ENCODE data around the gene CFAP43.

The CFAP43 gene, protein sequence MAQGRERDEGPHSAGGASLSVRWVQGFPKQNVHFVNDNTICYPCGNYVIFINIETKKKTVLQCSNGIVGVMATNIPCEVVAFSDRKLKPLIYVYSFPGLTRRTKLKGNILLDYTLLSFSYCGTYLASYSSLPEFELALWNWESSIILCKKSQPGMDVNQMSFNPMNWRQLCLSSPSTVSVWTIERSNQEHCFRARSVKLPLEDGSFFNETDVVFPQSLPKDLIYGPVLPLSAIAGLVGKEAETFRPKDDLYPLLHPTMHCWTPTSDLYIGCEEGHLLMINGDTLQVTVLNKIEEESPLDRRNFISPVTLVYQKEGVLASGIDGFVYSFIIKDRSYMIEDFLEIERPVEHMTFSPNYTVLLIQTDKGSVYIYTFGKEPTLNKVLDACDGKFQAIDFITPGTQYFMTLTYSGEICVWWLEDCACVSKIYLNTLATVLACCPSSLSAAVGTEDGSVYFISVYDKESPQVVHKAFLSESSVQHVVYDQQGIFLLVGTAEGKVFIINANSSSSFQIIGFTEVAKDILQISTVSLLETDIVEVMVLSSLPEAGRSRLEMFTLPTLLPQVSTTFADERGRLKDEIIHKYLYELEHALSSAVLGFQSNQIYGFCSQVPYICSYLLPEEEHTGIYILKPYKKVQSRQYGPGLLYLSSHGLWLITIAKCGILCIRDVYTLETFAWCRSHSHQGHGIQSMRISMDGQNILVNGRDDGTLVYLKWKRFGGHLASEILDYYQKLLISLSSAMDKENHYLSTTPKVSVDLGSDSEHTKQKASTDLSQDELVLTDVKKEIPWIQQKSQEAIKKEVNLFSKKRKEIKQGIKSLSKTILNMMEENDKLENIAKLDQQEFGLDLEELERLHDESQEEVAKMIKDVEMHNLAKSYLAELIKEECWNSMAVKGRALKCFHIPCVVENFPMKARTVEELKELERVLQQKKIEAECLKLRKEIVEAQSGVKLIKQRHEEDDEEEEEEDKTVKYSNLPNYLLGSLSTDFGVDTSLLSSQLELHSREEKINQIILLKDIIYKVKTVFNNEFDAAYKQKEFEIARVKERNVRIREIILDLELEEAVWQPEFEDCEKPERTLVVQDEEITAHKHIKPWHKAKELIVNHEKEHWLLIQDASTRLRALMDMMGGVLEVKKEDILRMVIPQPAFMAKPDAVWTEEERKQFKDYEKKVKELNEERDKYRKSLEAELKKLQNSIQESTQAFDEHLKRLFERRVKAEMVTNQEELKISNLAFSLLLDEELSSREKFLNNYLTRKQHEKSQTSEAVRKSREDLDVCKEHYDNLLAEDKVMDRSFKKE (N-terminal part only)

DNA sequence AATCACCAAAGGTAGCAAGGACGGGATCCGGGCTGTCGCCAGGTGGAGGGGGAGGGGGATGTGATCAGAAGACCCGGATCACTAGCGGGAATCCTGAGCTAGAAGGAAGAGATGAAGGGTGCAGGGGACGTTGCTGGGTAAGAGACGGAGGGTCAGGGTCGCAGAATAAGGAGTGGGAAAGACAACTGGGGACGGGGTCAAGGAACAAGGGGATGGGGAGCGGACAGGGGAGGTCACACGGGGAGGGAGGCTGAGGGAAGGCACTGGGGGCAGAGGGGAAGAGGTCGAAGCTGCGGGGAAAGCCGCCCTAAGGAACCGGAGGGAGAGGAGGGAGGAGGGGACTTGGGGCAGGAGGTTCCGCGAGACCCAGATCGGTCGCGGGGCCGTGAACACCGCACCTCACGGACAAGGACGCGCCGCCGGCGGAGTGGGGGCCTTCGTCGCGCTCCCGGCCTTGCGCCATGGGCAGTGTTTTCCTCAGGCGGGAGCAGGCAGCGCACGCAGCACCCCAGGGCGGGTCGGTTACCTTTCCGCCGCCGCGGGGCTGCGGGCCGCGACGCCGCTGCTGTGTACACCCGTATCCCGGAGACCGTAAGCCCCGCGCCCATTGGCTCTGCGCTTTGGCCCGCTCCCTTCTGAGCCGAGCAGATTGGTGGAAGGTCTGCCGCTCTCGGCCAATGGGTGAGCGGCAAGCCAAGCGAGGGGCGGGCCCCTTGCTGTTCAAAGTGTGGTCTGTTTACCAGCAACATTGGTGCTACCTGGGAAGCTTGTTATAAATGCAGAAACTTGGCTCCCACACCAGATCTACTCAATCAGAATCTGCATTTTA is at the start of gene CFAP43:
Gene CFAP43, minus strand, starts transcription at position 581 of the 829 bp plus-strand sequence. Its CDS starts 118 bp downstream, at position 463.
- peak; percentile 98 for DNase-seq

DNA sequence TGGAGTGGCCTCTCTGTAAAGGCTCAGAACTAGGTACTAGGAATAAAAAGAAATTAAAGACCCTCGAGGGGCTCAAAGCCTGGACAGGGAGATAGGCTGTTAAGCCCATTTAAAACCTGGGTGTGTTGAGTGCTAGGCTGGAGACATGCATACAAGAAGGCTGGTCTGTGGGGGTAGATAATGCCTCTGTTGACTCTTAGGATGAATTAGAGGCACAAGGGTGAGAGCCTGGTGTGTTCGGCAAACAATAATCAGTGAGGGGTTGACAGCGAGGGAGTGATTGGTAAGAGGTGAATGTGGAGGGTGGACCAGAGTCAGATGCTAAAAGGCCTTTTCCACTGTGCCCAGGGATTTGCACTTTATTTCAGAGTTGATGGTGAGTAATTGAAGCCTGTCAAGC is 49.5 kb upstream of the CFAP43 start:
- no peak for DNase-seq

DNA sequence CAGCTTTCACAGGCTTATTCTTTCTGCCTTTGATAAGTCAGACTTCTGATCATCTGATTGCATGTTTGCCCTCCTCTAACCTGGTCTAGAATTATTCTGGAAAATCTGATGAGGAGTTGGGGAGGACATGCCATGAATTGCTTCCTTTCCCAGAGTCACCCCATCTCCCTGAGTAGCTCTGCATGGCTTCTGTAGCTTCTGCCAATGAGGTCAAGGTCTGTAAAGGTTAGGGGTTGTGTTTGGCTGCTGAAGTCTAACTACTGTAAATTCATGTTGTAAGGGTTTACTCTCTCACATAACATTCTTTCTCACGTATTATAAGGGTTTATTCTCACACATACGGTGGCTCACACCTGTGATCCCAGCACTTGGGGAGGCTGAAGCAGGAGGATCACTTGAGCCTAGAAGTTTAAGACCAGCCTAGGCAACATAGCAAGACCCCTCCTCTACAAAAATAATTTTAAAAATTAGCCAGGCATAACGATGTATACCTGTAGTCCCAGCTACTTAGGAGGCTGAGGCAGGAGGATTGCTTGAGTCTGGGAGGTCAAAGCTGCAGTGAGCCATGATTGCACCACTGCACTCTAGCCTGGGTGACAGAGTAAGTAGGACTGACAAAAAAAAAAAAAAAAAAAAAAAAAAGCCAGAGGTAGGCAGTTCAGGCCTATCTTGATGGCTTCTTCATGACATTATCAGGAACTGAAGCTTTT is 47.5 kb upstream of the CFAP43 start:
- no peak for DNase-seq

DNA sequence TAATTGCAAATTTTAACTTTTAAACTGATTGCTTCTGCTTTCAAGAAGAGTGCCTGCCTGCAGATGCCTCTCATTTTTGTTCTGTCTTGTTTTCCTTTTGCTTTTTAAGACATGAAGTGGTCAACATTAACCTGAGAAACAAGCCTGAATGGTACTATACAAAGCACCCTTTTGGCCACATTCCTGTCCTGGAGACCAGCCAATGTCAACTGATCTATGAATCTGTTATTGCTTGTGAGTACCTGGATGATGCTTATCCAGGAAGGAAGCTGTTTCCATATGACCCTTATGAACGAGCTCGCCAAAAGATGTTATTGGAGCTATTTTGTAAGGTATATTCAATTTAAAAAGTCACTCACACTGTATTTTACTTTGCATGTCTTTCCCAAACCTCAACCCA is 45.6 kb upstream of the CFAP43 start:
- DNase-seq: no peak

DNA sequence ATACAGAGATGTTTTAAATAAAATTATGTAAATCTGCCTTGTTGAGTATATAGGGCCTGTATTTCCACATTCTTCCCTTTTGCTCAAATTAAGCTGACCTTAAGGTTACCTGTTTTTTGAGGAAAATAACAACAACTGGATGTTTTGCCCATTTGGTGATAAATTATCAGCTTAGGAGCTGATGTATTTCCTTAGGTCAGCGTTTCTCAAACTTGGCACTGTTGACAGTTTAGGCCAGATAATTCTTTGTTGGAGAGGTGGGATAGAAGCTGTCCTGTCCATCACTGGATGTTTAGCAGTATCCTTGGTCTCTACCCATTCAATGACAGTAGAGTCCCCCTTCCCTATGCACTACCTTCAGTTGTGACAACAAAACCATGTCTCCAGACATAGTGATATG is 44.0 kb upstream of the CFAP43 start:
- no peak for DNase-seq

DNA sequence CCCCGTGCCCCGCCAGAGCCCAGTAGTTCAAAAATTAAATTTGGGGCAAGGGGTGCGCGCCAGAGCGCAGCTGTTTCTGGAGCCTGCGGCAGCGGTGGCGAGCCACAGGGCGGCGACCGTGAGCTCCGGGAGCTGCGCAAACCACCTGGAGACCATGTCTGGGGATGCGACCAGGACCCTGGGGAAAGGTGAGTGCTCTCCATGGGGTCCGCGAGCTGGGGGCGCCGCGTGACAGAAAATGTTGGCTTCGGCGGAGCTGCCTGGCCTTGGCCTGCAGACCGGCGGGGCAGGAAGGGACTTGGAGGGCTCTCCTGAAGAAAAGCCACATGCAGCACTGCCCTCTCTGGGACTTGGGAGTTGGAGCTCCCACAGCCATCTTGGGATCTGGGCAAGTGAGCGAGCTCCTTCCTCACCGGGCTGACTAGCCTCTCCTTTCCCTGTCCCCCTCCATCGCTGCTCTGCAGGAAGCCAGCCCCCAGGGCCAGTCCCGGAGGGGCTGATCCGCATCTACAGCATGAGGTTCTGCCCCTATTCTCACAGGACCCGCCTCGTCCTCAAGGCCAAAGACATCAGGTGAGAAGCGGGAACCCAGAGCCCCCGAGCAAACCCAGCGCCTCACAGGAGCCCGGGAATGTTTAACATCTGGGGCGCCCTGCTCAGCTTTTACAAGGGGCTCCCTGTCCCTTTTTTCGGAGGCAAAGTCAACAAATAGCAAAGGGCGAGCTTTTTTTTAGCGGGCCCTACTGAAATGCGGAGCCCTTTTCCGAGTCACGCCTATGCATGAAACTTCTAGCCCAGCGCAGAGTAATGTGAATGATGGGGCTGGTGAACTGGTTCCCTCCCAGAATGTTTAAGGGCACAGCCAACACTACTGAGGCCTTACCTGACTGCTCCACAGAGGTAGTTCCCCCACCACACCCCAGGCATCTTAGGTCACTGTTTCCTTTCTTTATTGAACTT is 42.9 kb upstream of the CFAP43 start:
- DNase-seq: peak; percentile 57

DNA sequence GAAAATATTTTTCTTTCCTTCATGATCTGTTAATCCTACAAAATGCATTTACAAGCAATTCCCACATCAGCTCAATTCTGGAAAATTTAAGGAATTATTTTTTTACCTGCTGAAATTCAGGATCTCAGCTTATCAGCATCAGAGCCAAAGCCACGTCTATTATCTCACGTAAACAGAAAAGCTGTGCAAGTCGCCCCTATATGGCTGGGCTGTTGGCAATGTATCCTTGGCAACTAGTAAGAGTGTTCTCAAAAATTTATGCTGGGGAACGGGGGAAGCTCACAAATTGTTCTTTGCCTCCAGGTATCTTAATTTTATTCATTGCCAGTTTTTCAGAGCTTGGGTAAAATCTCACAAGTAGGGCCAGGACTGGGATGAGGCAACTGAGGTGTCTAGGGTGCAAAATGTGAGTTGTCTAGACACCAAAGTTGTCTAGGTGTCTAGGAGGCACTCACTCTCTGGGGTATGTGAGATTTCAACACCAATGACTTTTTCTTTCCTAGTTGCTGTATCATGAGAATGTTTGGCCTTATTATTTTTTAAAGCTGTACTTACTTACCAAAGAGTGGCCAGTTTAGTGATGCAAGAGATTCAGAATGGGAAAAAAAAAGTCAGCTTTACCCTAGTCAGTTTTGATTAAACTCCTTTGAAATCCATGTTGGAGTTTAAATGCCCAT is 41.9 kb upstream of the CFAP43 start:
- no peak for DNase-seq

DNA sequence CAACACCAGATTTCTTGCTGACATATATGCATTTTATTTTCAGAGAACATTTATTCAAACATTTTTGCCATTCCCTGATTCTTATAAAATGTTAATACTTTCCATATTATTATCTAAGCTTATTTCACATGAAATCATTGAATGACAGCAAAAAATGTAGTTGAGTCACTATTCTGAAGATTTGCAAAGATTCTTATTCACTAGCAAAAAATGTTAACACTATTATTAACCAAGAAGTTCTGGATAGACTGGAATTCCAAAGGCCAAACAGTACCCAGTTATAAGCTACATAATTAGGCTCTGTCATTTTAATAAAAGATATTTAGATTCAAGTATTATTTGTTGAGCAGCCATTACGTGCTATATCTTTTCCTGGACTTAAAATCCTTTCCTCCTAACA is 41.1 kb upstream of the CFAP43 start:
- DNase-seq: no peak

DNA sequence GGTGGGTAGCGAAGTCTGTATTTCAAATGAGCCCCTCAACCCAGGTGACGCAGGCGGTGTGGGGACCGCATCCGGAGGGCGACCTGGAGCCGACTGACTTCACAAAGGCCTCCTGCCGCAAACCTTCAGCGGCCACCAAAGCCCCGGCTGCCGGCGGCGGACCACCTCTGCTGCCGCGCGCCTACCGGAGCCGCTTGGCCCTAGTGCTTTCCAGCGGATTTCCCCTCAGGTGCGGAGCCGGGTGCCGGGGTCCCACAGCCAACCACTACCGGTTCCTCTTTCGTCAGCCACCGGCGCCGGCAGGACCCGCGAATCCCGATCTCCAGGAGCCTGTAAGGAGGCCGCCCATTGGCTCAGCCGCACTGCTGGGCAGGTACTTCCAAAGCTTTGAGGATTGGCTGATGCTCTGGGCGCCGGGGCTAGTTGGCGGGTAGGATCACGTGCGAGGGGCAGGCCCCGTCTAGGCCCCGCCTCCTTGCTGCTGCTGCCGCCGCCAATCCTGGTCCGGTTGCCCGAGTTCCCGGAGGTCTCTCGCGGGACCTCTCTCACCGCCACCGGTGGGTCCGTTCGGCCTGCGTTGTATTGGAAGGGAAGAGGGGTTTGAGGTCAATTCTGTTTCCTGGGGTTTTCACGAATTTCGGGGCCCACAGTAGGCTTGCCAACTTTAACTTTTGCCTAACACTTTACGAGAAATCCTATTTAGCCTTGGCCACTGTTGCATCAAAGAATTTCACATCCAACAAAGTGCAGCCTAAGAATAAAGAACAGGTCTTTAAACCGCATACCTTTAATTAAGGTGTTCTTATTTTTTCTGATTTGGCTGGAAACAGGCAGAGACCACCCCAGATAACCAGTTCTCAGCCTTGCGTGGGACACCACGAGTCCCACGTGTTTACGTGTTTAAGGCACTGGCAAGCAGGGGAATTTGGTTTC is 36.8 kb upstream of the CFAP43 start, which contains the start of gene GSTO2:
Gene GSTO2, plus strand, starts transcription at position 472 of the 933 bp plus-strand sequence. CDS start 5,732 bp downstream, outside the sequence.
- peak; percentile 99 for DNase-seq

DNA sequence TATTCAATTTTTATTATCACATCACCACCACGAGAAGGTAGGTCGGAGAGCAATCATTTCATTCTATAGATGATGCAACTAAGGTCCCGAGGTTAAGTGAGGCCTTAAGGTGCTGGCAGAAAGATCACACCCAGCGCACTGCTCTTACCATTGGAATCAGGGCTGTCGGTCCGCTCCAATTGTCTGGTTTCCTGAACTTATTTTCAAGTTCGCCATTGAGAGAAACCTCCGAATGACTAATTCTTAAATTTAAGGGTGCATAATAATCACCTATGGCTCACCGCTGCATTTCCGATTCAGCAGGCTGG is 36.2 kb upstream of the CFAP43 start:
- DNase-seq: no peak

DNA sequence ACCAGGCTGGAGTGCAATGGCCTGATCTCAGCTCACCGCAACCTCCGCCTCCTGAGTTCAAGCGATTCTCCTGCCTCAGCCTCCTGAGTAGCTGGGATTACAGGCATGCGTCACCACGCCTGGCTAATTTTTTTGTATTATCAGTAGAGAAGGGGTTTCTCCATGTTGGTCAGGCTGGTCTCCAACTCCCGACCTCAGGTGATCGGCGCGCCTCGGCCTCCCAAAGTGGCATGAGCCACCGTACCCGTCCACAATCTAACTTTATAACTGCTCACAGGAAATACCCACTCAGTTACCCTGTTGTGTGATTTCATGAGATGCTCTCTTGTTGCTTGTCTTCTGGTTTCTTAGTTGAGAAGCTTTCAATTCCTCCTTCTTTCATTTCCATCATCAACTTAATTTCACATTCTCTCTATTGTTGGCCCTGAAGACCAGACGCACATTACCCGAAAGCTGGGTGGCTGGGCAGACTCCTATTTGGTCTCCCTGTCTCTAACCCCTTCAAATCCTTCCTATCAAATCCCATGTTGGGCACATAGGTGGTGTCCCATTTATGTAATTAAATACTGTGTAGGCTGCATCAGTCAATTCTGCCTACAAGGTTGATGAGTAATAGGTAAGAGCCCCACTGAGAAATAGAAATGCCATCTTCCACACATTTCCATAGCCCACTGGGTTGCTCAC is 35.7 kb upstream of the CFAP43 start:
- no peak for DNase-seq

DNA sequence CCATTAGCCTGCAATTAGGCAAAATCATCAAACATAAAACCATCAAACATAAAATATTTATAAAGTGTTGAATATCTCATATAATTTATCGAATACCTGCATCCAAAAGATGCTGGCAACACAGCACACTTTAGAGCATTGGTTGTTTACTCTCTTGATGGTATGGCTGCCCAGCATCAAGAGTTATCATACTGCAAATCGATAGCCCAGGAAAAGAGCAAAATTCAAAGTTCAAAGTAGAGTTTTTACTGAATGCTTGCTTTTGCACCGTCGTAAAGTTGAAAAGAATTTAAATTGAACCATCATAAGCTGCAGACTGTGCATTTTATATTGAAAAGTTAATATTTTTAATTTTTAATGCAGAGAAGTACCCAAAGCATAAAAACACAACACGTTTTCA is 32.6 kb upstream of the CFAP43 start:
- DNase-seq: no peak

DNA sequence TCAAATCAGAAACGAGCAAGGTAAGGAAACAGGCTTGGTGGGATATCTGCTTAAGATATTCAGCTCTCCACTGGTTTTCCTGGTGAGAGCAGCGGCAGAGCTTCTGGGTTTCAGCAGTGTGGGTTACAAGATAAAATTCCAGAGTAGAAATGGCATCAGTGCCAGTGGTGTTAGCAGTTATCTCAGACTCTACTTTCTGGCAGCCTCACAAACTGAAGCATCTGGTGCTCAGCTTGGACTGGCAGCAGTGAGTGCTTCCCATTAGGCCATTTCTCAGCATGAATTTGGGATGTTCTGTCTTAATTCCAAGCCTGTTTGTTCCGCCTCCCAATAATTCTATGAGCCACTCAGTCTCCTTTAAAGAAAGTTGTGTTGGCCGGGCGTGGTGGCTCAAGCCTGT is 29.9 kb upstream of the CFAP43 start:
- no peak for DNase-seq

DNA sequence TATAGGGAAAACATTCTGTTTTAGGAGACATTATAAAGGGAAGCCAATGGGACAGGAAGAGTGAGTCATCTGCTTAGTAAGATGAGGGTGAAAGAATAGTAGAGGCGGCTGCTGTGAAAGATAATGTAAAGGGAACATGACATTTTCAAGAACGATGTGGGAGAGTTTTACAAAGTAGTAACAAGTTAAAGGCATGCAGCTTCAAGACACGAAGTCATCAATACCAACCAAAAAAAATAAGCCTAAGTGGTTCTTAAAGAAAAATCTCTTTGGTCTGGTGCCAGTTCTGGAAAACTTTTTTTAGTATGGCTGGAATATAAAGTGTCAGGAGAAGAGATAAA is 28.6 kb upstream of the CFAP43 start:
- DNase-seq: no peak

DNA sequence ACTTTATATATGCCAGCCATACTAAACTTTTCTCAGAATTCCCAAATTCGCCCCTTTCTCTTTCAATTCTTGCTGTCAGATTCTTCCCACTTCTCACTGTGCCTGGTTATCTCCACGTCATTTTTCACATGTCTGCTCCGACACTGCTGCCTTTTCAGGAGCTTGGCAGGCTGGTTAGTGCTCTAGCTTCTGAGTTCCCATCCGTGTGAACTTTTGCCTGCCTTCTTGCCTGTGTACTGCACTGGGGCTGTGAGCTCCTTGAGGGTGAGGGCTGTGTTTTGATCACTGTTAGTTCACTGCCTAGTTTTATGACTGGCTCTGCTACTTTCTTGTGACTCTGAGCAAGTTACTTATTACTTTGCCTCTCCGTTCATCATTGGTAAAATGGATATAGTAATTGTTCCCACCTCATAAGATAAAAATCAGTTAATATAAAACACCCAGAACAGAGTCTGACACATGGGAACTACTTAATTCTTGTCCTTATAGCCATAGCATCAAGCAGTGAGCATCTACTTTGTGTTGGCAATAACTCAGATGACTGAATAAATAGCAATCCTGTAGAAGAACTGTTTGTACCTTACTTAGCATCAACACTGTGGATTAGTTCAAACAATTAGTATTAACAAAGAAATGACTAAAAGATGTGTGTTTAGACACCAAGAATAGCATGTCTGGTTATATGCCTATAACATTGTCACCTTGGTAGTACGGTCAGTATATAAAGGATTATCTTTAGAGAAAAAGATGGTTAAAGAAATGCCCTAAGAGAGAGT is 28.0 kb upstream of the CFAP43 start:
- DNase-seq: no peak

DNA sequence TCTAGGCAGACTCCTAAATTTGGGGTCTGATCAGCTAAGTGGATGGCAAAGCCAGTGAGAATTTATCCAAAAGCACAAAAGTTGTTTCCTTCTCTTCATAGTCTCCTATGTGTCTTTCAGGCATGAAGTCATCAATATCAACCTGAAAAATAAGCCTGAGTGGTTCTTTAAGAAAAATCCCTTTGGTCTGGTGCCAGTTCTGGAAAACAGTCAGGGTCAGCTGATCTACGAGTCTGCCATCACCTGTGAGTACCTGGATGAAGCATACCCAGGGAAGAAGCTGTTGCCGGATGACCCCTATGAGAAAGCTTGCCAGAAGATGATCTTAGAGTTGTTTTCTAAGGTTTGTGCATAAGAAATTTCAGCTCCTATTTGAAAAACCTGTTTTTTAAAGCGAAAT is 27.3 kb upstream of the CFAP43 start:
- DNase-seq: no peak

DNA sequence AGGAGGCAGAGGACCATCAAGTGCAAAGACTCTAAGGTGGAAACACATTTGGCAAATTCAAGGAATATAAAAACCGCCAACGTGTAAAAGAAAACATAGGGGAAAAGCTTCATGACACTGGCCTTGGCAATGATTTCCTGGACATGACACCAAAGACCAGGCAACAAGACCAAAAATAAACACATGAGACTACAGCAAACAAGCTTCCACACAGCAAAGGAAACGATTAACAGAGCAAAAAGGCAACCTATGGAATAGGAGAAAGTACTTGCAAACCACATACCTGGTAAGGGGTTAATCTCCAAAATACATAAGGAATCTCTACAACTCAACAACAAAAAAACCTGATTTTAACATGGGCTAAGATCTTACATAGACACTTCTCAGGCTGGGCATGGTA is 26.0 kb upstream of the CFAP43 start:
- DNase-seq: no peak
